K562 (cell line): ENCODE data around the gene C1orf74. TPM values are rescaled to one million over a fixed set of nuclear protein-coding genes. Genes with fewer than 3 reads are reported as not detected.

Source experiments
- DIDO1 ChIP-seq: fragments of 450-650 bp; IDR thresholded peaks from 2 replicates; pipeline ENCODE4 v1.6.1; 2016; ENCODE audit warnings: low read depth, missing biosample characterization, missing genetic modification characterization
- FOSL1 ChIP-seq: fragments of 200-800 bp; sonication (Bioruptor generic); conservative IDR thresholded peaks from 2 replicates; pipeline ENCODE4 v1.6.1; 2016; ENCODE audit warnings: missing genetic modification characterization, missing compliant biosample characterization
- HNRNPUL1 ChIP-seq: fragments of 200-400 bp; formaldehyde crosslinking; IDR thresholded peaks from 2 replicates; pipeline ENCODE4 v1.6.1; 2017; ENCODE audit warnings: low read length
- KDM1A ChIP-seq, 2 experiments: fragments of 450-650 bp; IDR thresholded peaks; 2 replicates each; pipeline ENCODE4 v1.6.1; 2016; ENCODE audit warnings: mild to moderate bottlenecking in 2 of 2
- KHSRP ChIP-seq: fragments of 450-650 bp; IDR thresholded peaks from 2 replicates; pipeline ENCODE4 v1.6.1; 2017
- MEF2D ChIP-seq: conservative IDR thresholded peaks from 2 replicates; pipeline ENCODE4 v1.6.1; 2016; ENCODE audit warnings: low read depth, missing genetic modification characterization, missing compliant biosample characterization
- REST ChIP-seq, 2 experiments: fragments of 450-650 bp; formaldehyde crosslinking in 1 of 2; IDR thresholded peaks; 2 replicates each; pipeline versions ENCODE4 v1.4.0 to v1.6.1; 2014 to 2020; ENCODE audit warnings: mild to moderate bottlenecking in 2 of 2, borderline replicate concordance in 1 of 2, low read depth in 1 of 2
- THAP12 ChIP-seq: fragments of 250-450 bp; sonication (Bioruptor Pico); IDR thresholded peaks from 2 replicates; pipeline ENCODE4 v1.9.0; 2021; ENCODE audit warnings: mild to moderate bottlenecking, inconsistent platforms
- YY1 ChIP-seq, 3 experiments: IDR thresholded peaks; 2 replicates each; pipeline ENCODE4 v1.6.1; 2011; ENCODE audit warnings: low read length in 2 of 3, mild to moderate bottlenecking in 2 of 3, moderate library complexity in 2 of 3, borderline replicate concordance in 1 of 3, control low read depth in 1 of 3, low read depth in 1 of 3; ENCODE audit not compliant: insufficient read depth in 3 of 3, insufficient replicate concordance in 2 of 3, control insufficient read depth in 1 of 3, insufficient read length in 1 of 3; ENCODE audit errors: extremely low read depth in 1 of 3
- ZNF592 ChIP-seq: fragments of 450-650 bp; IDR thresholded peaks from 2 replicates; pipeline ENCODE4 v1.6.1; 2017; ENCODE audit warnings: antibody characterized with exemption, mild to moderate bottlenecking
- polyA plus RNA-seq, 8 experiments: library from polyadenylated mRNA; depleted of rRNA in 4 of 8; stranded (reverse) in 5 of 8; unstranded in 3 of 8; fragments of >200 nt; fragmentation: Nextera tagmentation in 2 of 8; fragmentation: Illumina TruSeq in 1 of 8; extraction: Ambion mirVana in 2 of 8; extraction: Trizol in 1 of 8; gene quantifications; 2 replicates each; pipeline versions ENCODE4 v1.2.1 to v1.2.3, GENCODE V29; 2011 to 2014; ENCODE audit warnings: inconsistent platforms in 1 of 8, missing spikeins in 1 of 8
- total RNA-seq, 7 experiments: library from RNA; depleted of rRNA in 6 of 7; stranded (reverse); fragments of >200 nt in 6 of 7; fragmentation: Illumina TruSeq in 2 of 7; extraction: Trizol in 2 of 7; gene quantifications; 2 replicates each; pipeline versions ENCODE4 v1.2.1 to v1.2.3, GENCODE V29; 2011 to 2021; ENCODE audit warnings: low replicate concordance in 1 of 7

Gene C1orf74
- total and polyA plus RNA-seq, 9 of the 15 experiments (the other 6 are each of a cell fraction or from before 2014, with no cell fraction given): 4.0 to 7.6 (median 5.7) TPM

- TF ChIP-seq MEF2D (0 out of 2 replicates have a peak, but pooled peaks have one; percentile 51), KDM1A (IDR thresholded peaks at IDR 0.05) (no peak), REST (IDR thresholded peaks at IDR 0.05; ENCODE audit: borderline replicate concordance) (peak; percentile 96), REST (CRISPR knock-in tag; IDR thresholded peaks at IDR 0.05; ENCODE audit: low read depth) (peak; percentile 61; the same call in 1 of the 2 replicates), DIDO1 (tag) (peak; percentile 81), FOSL1 (peak; percentile 71), THAP12 (CRISPR knock-in tag) (peak; percentile 58), ZNF592 (peak; percentile 88), YY1 (IDR thresholded peaks at IDR 0.05; ENCODE audit: borderline replicate concordance in 1 of 3, control insufficient read depth in 1 of 3, extremely low read depth in 1 of 3, insufficient read depth in 3 of 3, insufficient read length in 1 of 3, insufficient replicate concordance in 2 of 3, low read depth in 1 of 3, low read length in 2 of 3) (peak in 2 of 3 experiments; percentile 64 to 79), KHSRP (peak; percentile 96), HNRNPUL1 (no peak)
Measured at GRCh38 chr1:209784265-209785169, at the start of gene C1orf74 (continued).
